NB4 (cell line): ENCODE data around the gene EIF2B5.
"Not testable (repeated sequence)": the region's sequence is repeated elsewhere in the genome, so short reads cannot be mapped to it uniquely, and the experiment has no call there.

Experiments
- DNase-seq: peaks from one replicate; pipeline ENCODE4 v3.0.0; 2010; ENCODE audit warnings: low read depth
- H3K4me3 ChIP-seq: one replicate; pipeline ENCODE4 v1.5.1; 2011; ENCODE audit warnings: mild to moderate bottlenecking, low read depth, low read length, moderate library complexity
- MYC ChIP-seq: IDR thresholded peaks from 2 replicates; pipeline ENCODE4 v1.6.1; 2011; ENCODE audit warnings: low read depth, low read length
- POLR2A ChIP-seq: IDR thresholded peaks from 2 replicates; pipeline ENCODE4 v1.6.1; 2011; ENCODE audit warnings: mild to moderate bottlenecking; ENCODE audit not compliant: insufficient read length; ENCODE audit errors: extremely low read depth
- TF ChIP-seq, protein P1 (sequence below): IDR thresholded peaks from one replicate; pipeline ENCODE4 v1.5.1; 2012; ENCODE audit warnings: low read depth, low read length
- TF ChIP-seq, protein P2 (sequence below): IDR thresholded peaks from 2 replicates; pipeline ENCODE4 v1.6.1; 2011; ENCODE audit warnings: low read depth, low read length

The EIF2B5 gene

DNA sequence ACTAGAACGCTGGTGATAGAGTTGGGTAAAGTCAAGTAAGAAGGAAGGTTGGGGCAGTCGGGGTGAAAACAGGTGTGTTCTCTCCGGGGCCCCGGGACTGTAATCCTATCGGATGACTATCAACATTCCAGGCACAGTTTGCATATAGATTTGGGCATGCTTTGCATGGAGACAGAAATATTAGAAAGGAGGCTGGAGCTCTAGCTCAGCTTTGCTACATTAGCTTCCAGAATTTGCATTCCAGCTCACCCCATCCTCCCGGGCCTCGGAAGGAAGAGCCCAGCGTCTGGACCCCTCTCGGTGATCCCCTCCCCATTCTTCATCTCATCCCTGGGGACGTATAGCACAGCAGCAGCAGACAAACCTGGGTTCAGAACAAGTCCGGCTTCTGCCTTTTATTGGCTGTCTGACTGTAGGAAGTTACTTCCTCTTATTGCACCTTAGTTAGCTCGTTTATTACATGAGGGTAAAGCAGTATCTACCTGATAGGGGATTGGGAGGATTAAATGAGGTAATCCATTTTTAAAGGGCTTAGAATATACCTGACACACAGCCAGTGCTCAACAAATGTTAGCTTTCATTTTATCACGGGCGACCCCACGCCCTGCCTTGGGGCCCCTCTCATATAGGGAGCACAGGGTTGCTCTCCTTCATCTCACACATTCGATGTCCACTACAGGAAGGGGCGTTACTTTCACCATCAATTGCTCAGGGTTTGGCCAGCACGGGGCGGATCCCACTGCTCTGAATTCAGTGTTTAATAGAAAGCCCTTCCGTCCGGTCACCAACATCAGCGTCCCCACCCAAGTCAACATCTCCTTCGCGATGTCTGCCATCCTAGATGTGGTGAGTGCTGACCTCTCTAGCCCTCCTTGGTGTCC, 35.1 kb upstream of the EIF2B5 start:
- TF ChIP-seq POLR2A (no peak), MYC (no peak)
- TF ChIP-seq, protein P1, sequence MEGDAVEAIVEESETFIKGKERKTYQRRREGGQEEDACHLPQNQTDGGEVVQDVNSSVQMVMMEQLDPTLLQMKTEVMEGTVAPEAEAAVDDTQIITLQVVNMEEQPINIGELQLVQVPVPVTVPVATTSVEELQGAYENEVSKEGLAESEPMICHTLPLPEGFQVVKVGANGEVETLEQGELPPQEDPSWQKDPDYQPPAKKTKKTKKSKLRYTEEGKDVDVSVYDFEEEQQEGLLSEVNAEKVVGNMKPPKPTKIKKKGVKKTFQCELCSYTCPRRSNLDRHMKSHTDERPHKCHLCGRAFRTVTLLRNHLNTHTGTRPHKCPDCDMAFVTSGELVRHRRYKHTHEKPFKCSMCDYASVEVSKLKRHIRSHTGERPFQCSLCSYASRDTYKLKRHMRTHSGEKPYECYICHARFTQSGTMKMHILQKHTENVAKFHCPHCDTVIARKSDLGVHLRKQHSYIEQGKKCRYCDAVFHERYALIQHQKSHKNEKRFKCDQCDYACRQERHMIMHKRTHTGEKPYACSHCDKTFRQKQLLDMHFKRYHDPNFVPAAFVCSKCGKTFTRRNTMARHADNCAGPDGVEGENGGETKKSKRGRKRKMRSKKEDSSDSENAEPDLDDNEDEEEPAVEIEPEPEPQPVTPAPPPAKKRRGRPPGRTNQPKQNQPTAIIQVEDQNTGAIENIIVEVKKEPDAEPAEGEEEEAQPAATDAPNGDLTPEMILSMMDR, result no peak
- TF ChIP-seq, protein P2, sequence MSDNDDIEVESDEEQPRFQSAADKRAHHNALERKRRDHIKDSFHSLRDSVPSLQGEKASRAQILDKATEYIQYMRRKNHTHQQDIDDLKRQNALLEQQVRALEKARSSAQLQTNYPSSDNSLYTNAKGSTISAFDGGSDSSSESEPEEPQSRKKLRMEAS, result no peak
- H3K4me3 ChIP-seq, result no peak overlapping the region
- DNase-seq, result peak; percentile 16

DNA sequence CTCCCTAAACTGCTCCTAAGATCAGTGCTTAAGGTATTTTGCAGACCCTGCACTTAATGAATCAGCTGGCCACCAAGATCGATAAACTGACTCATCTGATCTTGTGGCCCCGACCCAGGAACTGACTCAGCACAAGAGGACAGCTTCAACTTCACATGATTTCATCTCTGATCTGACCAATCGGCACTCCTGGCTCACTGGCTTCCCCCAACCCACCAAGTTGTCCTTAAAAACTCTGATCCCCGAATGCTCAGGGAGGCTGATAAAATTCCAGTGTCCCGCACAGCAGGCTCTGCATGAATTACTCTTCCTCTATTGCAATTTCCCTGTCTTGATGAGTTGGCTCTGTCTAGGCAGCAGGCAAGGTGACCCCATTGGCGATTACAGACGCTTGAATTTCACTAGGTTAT, 24.8 kb upstream of the EIF2B5 start:
- no peak overlapping the region for H3K4me3 ChIP-seq
- peak; percentile 45 for DNase-seq
- TF ChIP-seq, protein P1, result no peak
- TF ChIP-seq POLR2A (no peak), MYC (no peak)
- TF ChIP-seq, protein P2, result no peak

DNA sequence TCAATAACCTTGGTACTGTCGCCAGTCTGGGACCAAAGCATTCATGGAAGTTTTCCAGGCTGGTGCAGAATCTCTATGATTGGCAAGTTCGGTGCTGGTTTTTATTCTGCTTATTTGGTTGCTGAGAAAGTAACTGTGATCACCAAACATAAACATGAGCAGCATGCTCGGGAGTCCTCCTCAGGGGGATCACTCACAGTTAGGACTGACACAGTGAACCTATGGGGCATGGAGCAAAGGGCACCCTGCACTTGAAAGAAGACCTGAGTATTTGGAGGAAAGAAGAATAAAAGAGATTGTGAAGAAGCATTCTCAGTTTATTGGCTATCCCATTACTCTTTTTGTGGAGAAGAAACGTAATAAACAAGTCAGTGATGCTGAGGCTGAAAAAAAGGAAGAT, 19.1 kb upstream of the EIF2B5 start:
- DNase-seq, result no peak
- no peak for TF ChIP-seq MYC
- TF ChIP-seq, protein P2, result no peak
- TF ChIP-seq POLR2A, result no peak

DNA sequence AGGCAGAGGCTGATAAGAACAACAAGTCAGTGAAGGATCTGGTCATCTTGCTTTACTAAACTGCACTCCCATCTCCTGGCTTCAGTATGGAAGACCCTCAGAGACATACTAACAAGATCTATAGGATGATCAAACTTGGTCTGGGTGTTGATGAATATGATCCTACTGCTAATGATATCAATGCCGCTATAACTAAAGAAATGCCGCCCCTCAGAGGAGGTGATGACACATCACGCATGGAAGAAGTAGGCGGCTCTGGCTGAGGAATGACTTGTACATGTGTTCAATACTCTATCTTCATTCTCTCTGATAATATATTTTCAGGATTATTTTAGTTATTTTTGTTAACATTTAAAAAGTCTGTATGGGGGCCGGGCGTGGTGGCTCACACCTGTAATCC, 17.5 kb upstream of the EIF2B5 start:
- no peak overlapping the region for H3K4me3 ChIP-seq
- no peak for TF ChIP-seq MYC
- TF ChIP-seq, protein P2, result no peak
- TF ChIP-seq, protein P1, result no peak
- TF ChIP-seq POLR2A, result no peak
- no peak for DNase-seq

More for the DNA sequence above, 19.1 kb upstream of the EIF2B5 start:
- no peak overlapping the region for H3K4me3 ChIP-seq

DNA sequence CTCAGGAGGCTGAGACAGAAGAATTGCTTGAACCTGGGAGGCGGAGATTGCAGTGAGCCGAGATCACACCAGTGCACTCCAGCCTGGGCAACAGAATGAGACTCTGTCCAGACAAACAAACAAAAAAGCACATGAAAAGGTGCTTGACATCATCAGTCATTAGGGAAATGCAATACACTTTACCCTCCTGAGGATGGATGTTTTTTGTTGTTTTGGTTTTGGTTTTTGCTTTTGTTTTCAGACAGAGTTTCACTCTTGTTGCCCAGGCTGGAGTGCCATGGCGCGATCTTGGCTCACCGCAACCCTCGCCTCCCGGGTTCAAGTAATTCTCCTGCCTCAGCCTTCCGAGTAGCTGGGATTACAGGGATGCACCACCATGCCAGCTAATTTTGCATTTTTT, 14.1 kb upstream of the EIF2B5 start:
- not testable (repeated sequence) for DNase-seq

DNA sequence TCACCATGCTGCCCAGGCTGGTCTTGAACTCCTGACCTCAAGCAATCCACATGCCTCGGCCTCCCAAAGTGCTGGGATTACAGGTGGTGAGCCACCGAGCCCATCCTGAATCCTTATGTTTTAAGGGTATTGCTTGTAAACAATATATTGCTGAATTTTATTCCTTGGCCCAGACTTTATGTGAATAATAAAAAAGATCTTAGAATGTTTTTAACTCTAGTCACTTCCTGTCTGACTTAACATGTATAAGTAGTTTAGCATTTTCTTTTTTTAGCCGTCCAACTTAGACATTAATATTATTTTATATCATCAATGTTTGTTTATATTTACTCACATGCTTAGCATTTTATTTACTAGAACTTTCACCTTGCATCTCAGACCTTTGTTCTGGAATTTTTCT, 9.2 kb upstream of the EIF2B5 start:
- H3K4me3 ChIP-seq, result no peak overlapping the region
- no peak for DNase-seq
- TF ChIP-seq, protein P1, result no peak
- TF ChIP-seq MYC, result no peak
- TF ChIP-seq POLR2A, result no peak
- TF ChIP-seq, protein P2, result no peak

More for the DNA sequence above, 14.1 kb upstream of the EIF2B5 start:
- H3K4me3 ChIP-seq, result not testable (repeated sequence)

DNA sequence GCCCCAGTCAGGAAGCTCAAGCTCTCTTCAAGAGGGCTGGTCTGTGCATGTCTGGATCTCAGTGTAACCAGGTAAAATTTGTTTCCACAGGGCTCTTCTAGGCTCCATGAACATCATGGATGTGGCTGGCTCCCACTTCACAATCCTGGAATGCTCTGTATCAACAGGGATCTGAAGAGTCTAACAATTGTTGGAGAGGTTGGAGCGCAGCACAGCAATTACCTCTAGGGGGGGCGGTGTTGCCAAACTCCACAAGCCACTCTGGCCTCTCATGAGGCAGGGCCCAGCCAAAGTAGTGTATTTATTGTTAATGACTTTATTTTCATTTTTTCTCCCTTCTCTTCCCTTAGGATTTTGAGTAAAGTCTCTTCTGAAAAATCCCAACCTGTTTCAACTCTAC, 6.1 kb upstream of the EIF2B5 start:
- peak; percentile 54 for DNase-seq
- no peak overlapping the region for H3K4me3 ChIP-seq
- TF ChIP-seq POLR2A (no peak), MYC (no peak)
- TF ChIP-seq, protein P1, result peak; percentile 60
- TF ChIP-seq, protein P2, result no peak
